Smooth muscle cell (in vitro differentiated cells): ENCODE measurements around the gene FAM149A. TPM values are rescaled to one million over a fixed set of nuclear protein-coding genes. Genes with fewer than 3 reads are reported as not detected.

Experiments
- DNase-seq: peaks from one replicate; lab custom pipeline; 2025; ENCODE audit not compliant: unreplicated experiment; lab: John Stamatoyannopoulos, UW
- H2AFZ ChIP-seq: fragments of 200-600 bp; sonication (generic); 2 replicates; pipeline ENCODE4 v1.6.0; 2016; ENCODE audit warnings: antibody characterized with exemption, low read depth, mild to moderate bottlenecking
- H3F3A ChIP-seq: fragments of 200-600 bp; sonication (generic); 2 replicates; pipeline ENCODE4 v1.6.0; 2017; ENCODE audit warnings: antibody characterized with exemption, low read depth
- H3K27ac ChIP-seq: fragments of 200-600 bp; sonication (generic); 2 replicates; pipeline ENCODE4 v1.5.1; 2016; ENCODE audit warnings: low read depth, mild to moderate bottlenecking
- H3K27me3 ChIP-seq: fragments of 200-600 bp; sonication (generic); 2 replicates; pipeline ENCODE4 v1.6.1; 2016; ENCODE audit warnings: low read depth, mild to moderate bottlenecking
- H3K36me3 ChIP-seq: fragments of 200-600 bp; sonication (generic); 2 replicates; pipeline ENCODE4 v1.5.1; 2016; ENCODE audit warnings: low read depth
- H3K4me1 ChIP-seq: fragments of 200-600 bp; sonication (generic); 2 replicates; pipeline ENCODE4 v1.5.1; 2016; ENCODE audit warnings: low read depth
- H3K4me2 ChIP-seq: fragments of 200-600 bp; sonication (generic); 2 replicates; pipeline ENCODE4 v1.6.0; 2016; ENCODE audit warnings: mild to moderate bottlenecking
- H3K4me3 ChIP-seq: fragments of 200-600 bp; sonication (generic); 2 replicates; pipeline ENCODE4 v1.5.1; 2016; ENCODE audit warnings: mild to moderate bottlenecking
- H3K79me2 ChIP-seq: fragments of 200-600 bp; sonication (generic); 2 replicates; pipeline ENCODE4 v1.6.0; 2016; ENCODE audit warnings: low read depth, mild to moderate bottlenecking
- H3K9ac ChIP-seq: fragments of 200-600 bp; sonication (generic); 2 replicates; pipeline ENCODE4 v1.6.0; 2016; ENCODE audit warnings: low read depth
- H3K9me3 ChIP-seq: fragments of 200-600 bp; sonication (generic); replicated peaks from 2 replicates; pipeline ENCODE4 v1.5.1; 2016; ENCODE audit warnings: low read depth
- H4K20me1 ChIP-seq: fragments of 200-600 bp; sonication (generic); 2 replicates; pipeline ENCODE4 v1.6.0; 2016; ENCODE audit warnings: low read depth
- CTCF ChIP-seq: fragments of 200-600 bp; sonication (generic); IDR thresholded peaks from 2 replicates; pipeline ENCODE4 v1.5.1; 2017; ENCODE audit warnings: borderline replicate concordance, mild to moderate bottlenecking, antibody characterized with exemption; ENCODE audit not compliant: insufficient read depth, poor library complexity, severe bottlenecking
- WGBS: methylation state at CpG from one replicate; pipeline ENCODE4 v1.1.7; 2016; ENCODE audit warnings: low lambda C conversion rate; 5-methylcytosine and 5-hydroxymethylcytosine counted together
- polyA plus RNA-seq: library from polyadenylated mRNA; unstranded; fragments of >200 nt; fragmentation: Nextera tagmentation; extraction: Ambion mirVana; gene quantifications from 2 replicates; pipeline ENCODE4 v1.2.1, GENCODE V29; 2016
- total RNA-seq: library from RNA; depleted of rRNA; stranded (reverse); fragments of >200 nt; gene quantifications from 2 replicates; pipeline ENCODE4 v1.2.3, GENCODE V29; 2014

Gene FAM149A
- total and polyA plus RNA-seq, 2 experiments from 2014 or later: 0.55 to 5.8 TPM

- no peaks in the 10 kb centered on the region for H3K9me3 ChIP-seq
- H3F3A ChIP-seq: no peaks in the 10 kb centered on the region
- no peak for TF ChIP-seq CTCF
Measured at GRCh38 chr4:186109245-186109644, 4.7 kb downstream of the FAM149A start.

GRCh38 chr4:186116697-186117096, 12.2 kb downstream of the FAM149A start:
- Histone ChIP-seq H4K20me1 (no peaks in the 10 kb centered on the region), H3K4me3 (no peak overlapping the region), H2AFZ (no peak overlapping the region), H3K9me3 (no peaks in the 10 kb centered on the region), H3K4me1 (no peaks in the 10 kb centered on the region), H3K9ac (no peak overlapping the region), H3F3A (no peaks in the 10 kb centered on the region), H3K36me3 (no peaks in the 10 kb centered on the region), H3K79me2 (no peaks in the 10 kb centered on the region), H3K4me2 (no peak overlapping the region), H3K27me3 (no peaks in the 10 kb centered on the region), H3K27ac (no peak overlapping the region)
- no peak for TF ChIP-seq CTCF
- no peak for DNase-seq
- 94% methylated on average over 2 of the region's 2 CpGs for WGBS

More at GRCh38 chr4:186109245-186109644, 4.7 kb downstream of the FAM149A start:
- H4K20me1 ChIP-seq: no peaks in the 10 kb centered on the region
- 85% methylated on average over 4 of the region's 4 CpGs for WGBS
- no peaks in the 10 kb centered on the region for H3K79me2 ChIP-seq
- H2AFZ ChIP-seq: no peak overlapping the region
- no peak overlapping the region for H3K4me3 ChIP-seq
- H3K27ac ChIP-seq: no peak overlapping the region
- peaks cover 22% of the 10 kb centered on the region for H3K27me3 ChIP-seq
- DNase-seq: no peak
- no peaks in the 10 kb centered on the region for H3K36me3 ChIP-seq
- no peak overlapping the region for H3K9ac ChIP-seq
- H3K4me2 ChIP-seq: no peak overlapping the region
- H3K4me1 ChIP-seq: peaks cover 12% of the 10 kb centered on the region

- Histone ChIP-seq H3K9me3 (no peaks in the 10 kb centered on the region), H4K20me1 (no peaks in the 10 kb centered on the region), H3K27me3 (no peaks in the 10 kb centered on the region), H3K79me2 (no peaks in the 10 kb centered on the region), H3K4me3 (no peak overlapping the region), H3F3A (no peaks in the 10 kb centered on the region), H3K36me3 (no peaks in the 10 kb centered on the region), H3K4me1 (no peaks in the 10 kb centered on the region), H3K27ac (no peak overlapping the region), H3K4me2 (no peak overlapping the region), H2AFZ (no peak overlapping the region), H3K9ac (no peak overlapping the region)
- DNase-seq: no peak
- whole genome bisulfite sequencing: 80% methylated on average over 7 of the region's 7 CpGs
- no peak for TF ChIP-seq CTCF
Measured at GRCh38 chr4:186118582-186118981, 14.1 kb downstream of the FAM149A start.

- Histone ChIP-seq H3K4me3 (no peak overlapping the region), H3K9ac (no peak overlapping the region), H2AFZ (no peak overlapping the region), H3K4me2 (no peak overlapping the region), H3K4me1 (no peaks in the 10 kb centered on the region), H3K27me3 (no peaks in the 10 kb centered on the region), H3K79me2 (no peaks in the 10 kb centered on the region), H3F3A (no peaks in the 10 kb centered on the region), H3K27ac (no peak overlapping the region), H3K9me3 (no peaks in the 10 kb centered on the region), H3K36me3 (no peaks in the 10 kb centered on the region), H4K20me1 (no peaks in the 10 kb centered on the region)
- no peak for TF ChIP-seq CTCF
- 91% methylated on average over 2 of the region's 2 CpGs for WGBS
- no peak for DNase-seq
Measured at GRCh38 chr4:186121057-186121456, 16.6 kb downstream of the FAM149A start.
